GM18873 (cell line): ENCODE results near the gene IL12B.
"Not testable (repeated sequence)": the region's sequence is repeated elsewhere in the genome, so short reads cannot be mapped to it uniquely, and the experiment has no call there.

ENCODE experiments used
- ATAC-seq: cut with Tn5 transposase; IDR thresholded peaks from one replicate; pipeline ENCODE4 v1.9.1; 2021; ENCODE audit warnings: mild to moderate bottlenecking, moderate library complexity, moderate number of reproducible peaks; ENCODE audit not compliant: unreplicated experiment, low FRiP score

IL12B gene

GRCh38 chr5:159301929-159302860 is 28.1 kb downstream of the IL12B start:
- ATAC-seq = not testable (repeated sequence)

- no peak for ATAC-seq
Observed at GRCh38 chr5:159301466-159301865, 28.8 kb downstream of the IL12B start.

- ATAC-seq = not testable (repeated sequence)
Observed at GRCh38 chr5:159297300-159297699, 33.0 kb downstream of the IL12B start.

DNA sequence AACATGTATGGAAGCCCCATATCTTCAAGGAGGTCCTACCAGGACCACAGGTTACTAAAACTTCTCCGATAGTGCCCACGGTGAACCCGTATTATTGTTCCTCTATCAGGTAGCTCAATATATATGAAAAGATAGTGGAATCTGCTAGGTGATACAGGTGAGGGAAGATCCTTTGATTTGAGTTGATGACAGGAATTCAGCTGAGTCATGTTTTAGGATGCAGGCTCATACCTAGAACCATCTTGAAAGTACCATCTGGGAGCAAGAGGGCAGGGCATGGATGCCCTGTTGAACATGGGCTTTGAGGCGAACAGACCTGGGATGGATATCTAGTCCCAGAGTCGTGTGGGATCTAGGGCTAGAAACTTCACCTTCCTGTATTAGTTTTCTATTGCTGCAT is 35.4 kb downstream of the IL12B start:
- no peak for ATAC-seq

- no peak for ATAC-seq
Observed at GRCh38 chr5:159290741-159291140, 39.5 kb downstream of the IL12B start.

DNA sequence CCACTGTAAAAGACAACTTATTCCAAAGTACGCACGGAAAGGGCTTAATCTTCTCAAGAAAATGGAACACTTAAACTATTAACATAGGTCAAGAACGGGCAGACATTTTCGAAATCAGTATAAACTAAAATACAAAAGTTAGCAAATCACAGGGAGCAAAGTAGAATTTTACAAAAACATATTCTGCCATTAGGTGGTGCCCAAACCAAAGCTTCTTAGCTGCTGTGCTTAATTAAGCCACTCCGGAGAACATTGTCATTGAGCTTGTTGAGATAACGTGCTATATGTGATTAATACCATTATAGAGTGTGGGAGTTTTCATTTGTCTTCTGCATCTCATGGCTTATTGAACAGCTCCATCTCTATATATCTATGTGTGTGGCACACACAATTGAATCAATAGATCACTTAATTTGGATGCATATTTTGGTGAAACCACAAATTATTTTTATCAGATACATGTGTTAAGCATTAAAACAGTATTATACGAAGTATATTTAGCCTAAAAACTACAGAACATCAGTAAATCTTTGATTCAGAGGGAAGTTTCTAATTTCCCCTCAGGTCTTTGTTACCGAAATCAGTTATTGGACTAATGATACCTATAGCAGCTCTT is 43.8 kb downstream of the IL12B start:
- no peak for ATAC-seq

- no peak for ATAC-seq
Observed at GRCh38 chr5:159274676-159275075, 55.6 kb downstream of the IL12B start.

DNA sequence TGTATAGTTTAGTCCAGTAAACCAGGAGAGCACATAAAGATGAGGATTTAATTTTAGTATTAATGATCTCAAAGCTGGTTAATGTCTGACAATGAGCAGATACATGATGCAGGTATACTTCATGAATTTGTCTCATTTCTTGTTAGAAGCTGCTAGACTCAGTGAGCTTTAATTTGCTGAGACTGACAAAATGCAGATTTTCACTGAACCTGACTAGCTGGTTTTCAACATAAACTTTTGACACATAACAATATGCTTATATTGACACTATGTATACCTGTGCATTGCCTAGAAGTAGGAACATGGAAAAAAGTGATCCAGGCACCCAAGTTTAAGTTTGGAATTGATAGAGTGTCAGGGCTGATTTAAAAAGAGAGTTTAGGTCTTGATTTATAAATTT is 56.4 kb downstream of the IL12B start:
- no peak for ATAC-seq

GRCh38 chr5:159269723-159270122 is 60.6 kb downstream of the IL12B start:
- ATAC-seq = no peak

GRCh38 chr5:159266764-159267163 is 63.5 kb downstream of the IL12B start:
- not testable (repeated sequence) for ATAC-seq
